Liver (tissue), 9 donors: ENCODE results near the gene HCFC1R1. TPM values are rescaled to one million over a fixed set of nuclear protein-coding genes. Genes with fewer than 3 reads are reported as not detected.

Source experiments
- DNase-seq: peaks from one replicate; pipeline ENCODE4 v3.0.0-alpha.2; 2017; ENCODE audit warnings: low spot score
- H3K27ac ChIP-seq, 2 donors: one replicate each; pipeline ENCODE4 v1.7.0; 2013; ENCODE audit warnings: inconsistent platforms in 2 of 2, low read length in 2 of 2, control low read depth in 1 of 2, low read depth in 1 of 2, mild to moderate bottlenecking in 1 of 2
- H3K27me3 ChIP-seq, 4 donors: one replicate each; pipeline versions ENCODE4 v1.6.1 to v1.7.0; 2013; ENCODE audit warnings: low read length in 3 of 4, inconsistent platforms in 1 of 4, mild to moderate bottlenecking in 1 of 4, moderate library complexity in 1 of 4; ENCODE audit not compliant: control insufficient read depth in 4 of 4, insufficient read depth in 4 of 4
- H3K36me3 ChIP-seq, 4 donors: one replicate each; pipeline versions ENCODE4 v1.6.1 to v1.7.0; 2013; ENCODE audit warnings: low read length in 3 of 4, mild to moderate bottlenecking in 3 of 4, low read depth in 1 of 4, moderate library complexity in 1 of 4; ENCODE audit not compliant: control insufficient read depth in 4 of 4, insufficient read depth in 3 of 4
- H3K4me1 ChIP-seq, 4 donors: one replicate each; pipeline versions ENCODE4 v1.6.1 to v1.7.0; 2013; ENCODE audit warnings: low read length in 3 of 4, mild to moderate bottlenecking in 3 of 4, moderate library complexity in 1 of 4; ENCODE audit not compliant: control insufficient read depth in 4 of 4, insufficient read depth in 4 of 4
- H3K4me3 ChIP-seq, 3 donors: one replicate each; pipeline versions ENCODE4 v1.6.1 to v1.7.0; 2013; ENCODE audit warnings: low read length in 3 of 3, control low read depth in 1 of 3, low read depth in 1 of 3, mild to moderate bottlenecking in 1 of 3
- H3K9ac ChIP-seq, 2 donors: one replicate each; pipeline ENCODE4 v1.7.0; 2013; ENCODE audit warnings: low read length in 2 of 2, mild to moderate bottlenecking in 2 of 2, moderate library complexity in 2 of 2, control low read depth in 1 of 2, low read depth in 1 of 2
- H3K9me3 ChIP-seq, 4 donors: one replicate each; pipeline versions ENCODE4 v1.6.1 to v1.7.0; 2013; ENCODE audit warnings: low read length in 3 of 4; ENCODE audit not compliant: control insufficient read depth in 4 of 4
- ATF3 ChIP-seq: IDR thresholded peaks from 2 replicates; pipeline ENCODE4 v1.6.1; 2016; ENCODE audit warnings: antibody characterized with exemption
- CTCF ChIP-seq: fragments of 150-350 bp; IDR thresholded peaks from 2 replicates; pipeline ENCODE4 v1.5.1; 2017; ENCODE audit warnings: improper control_type of control experiment, low read depth, low read length; ENCODE audit not compliant: missing input control
- EGR1 ChIP-seq, 2 donors: IDR thresholded peaks; 2 replicates each; pipeline ENCODE4 v1.6.1; 2016 to 2018; ENCODE audit warnings: antibody characterized with exemption in 2 of 2, low read depth in 2 of 2
- FOXA2 ChIP-seq: IDR thresholded peaks from 2 replicates; pipeline ENCODE4 v1.6.1; 2016; ENCODE audit warnings: antibody characterized with exemption
- HNF4A ChIP-seq, 2 donors: conservative IDR thresholded peaks; 2 replicates each; pipeline ENCODE4 v1.6.1; 2016; ENCODE audit warnings: antibody characterized with exemption in 2 of 2, mild to moderate bottlenecking in 2 of 2
- HNF4G ChIP-seq: IDR thresholded peaks from 2 replicates; pipeline ENCODE4 v1.6.1; 2016; ENCODE audit warnings: antibody characterized with exemption
- JUND ChIP-seq, 2 donors: IDR thresholded peaks; 2 replicates each; pipeline ENCODE4 v1.6.1; 2016; ENCODE audit warnings: antibody characterized with exemption in 2 of 2
- NR2F2 ChIP-seq: IDR thresholded peaks from 2 replicates; pipeline ENCODE4 v1.6.1; 2016; ENCODE audit warnings: antibody characterized with exemption
- RAD21 ChIP-seq, 2 donors: IDR thresholded peaks; 2 replicates each; pipeline ENCODE4 v1.6.1; 2016; ENCODE audit warnings: antibody characterized with exemption in 2 of 2, mild to moderate bottlenecking in 2 of 2
- REST ChIP-seq: IDR thresholded peaks from 2 replicates; pipeline ENCODE4 v1.6.1; 2016; ENCODE audit warnings: antibody characterized with exemption, mild to moderate bottlenecking
- RXRA ChIP-seq, 2 donors: IDR thresholded peaks; 2 replicates each; pipeline ENCODE4 v1.6.1; 2017 to 2018; ENCODE audit warnings: antibody characterized with exemption in 2 of 2, mild to moderate bottlenecking in 1 of 2
- TAF1 ChIP-seq: conservative IDR thresholded peaks from 2 replicates; pipeline ENCODE4 v1.6.1; 2016; ENCODE audit warnings: antibody characterized with exemption, mild to moderate bottlenecking
- YY1 ChIP-seq: IDR thresholded peaks from 2 replicates; pipeline ENCODE4 v1.6.1; 2016; ENCODE audit warnings: antibody characterized with exemption, mild to moderate bottlenecking
- ZBTB33 ChIP-seq: IDR thresholded peaks from 2 replicates; pipeline ENCODE4 v1.6.1; 2016; ENCODE audit warnings: antibody characterized with exemption
- WGBS: extraction: QIAGEN DNeasy Blood & Tissue Kit; methylation state at CpG from one replicate; pipeline ENCODE4 v1.1.7; 2013; 5-methylcytosine and 5-hydroxymethylcytosine counted together
- polyA plus RNA-seq, 2 donors: library from polyadenylated mRNA; stranded (reverse) in 1 of 2; unstranded in 1 of 2; fragments of 200-250 nt in 1 of 2; fragments of >200 nt in 1 of 2; fragmentation: Nextera tagmentation in 1 of 2; extraction: Ambion mirVana in 1 of 2; gene quantifications; one replicate each; pipeline versions ENCODE4 v1.2.1 to v1.2.3, GENCODE V29; 2013 to 2015
- total RNA-seq, 2 donors: library from RNA; depleted of rRNA; stranded (reverse); fragments of >200 nt; gene quantifications; one replicate each; pipeline ENCODE4 v1.2.3, GENCODE V29; 2014
- TF ChIP-seq, protein P1 (sequence below): IDR thresholded peaks from 2 replicates; pipeline ENCODE4 v1.6.1; 2016; ENCODE audit warnings: antibody characterized with exemption
- donor health status: healthy.
- donor health status: healthy.
- donor health status: healthy.
- donor health status: healthy.
- donor health status: healthy.

Gene HCFC1R1
- total and polyA plus RNA-seq, 4 donors, result 1.4 to 17.6 (median 9.2) TPM

DNA sequence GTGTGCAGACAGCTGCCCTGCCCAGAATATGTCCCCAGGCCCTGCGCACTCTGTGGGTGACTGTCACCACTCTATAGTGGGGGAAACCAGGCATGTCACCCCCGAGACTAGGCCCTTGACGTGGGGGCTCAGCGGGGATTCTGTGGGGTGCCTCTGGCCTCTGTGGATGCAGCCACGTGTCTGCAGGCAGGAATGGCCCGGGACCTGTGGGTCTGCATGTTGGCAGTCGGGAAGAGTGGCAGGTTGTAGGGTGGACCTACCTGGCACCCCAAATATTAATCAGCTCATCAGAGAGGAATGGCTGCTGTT is 42.7 kb upstream of the HCFC1R1 start:
- Histone ChIP-seq H3K9me3 (no peaks in the 10 kb centered on the region), H3K27me3 (no peaks in the 10 kb centered on the region), H3K4me3 (peak overlapping the region; percentile 51 to 89 (median 84)), H3K36me3 (peaks cover 0 to 9% (median 3%) of the 10 kb centered on the region in 4 donors), H3K27ac (peak overlapping the region; percentile 82 to 88), H3K4me1 (peaks cover 0 to 9% (median 5%) of the 10 kb centered on the region in 4 donors), H3K9ac (peak overlapping the region; percentile 30 to 84)
- TF ChIP-seq, protein P1, sequence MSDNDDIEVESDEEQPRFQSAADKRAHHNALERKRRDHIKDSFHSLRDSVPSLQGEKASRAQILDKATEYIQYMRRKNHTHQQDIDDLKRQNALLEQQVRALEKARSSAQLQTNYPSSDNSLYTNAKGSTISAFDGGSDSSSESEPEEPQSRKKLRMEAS, result no peak
- TF ChIP-seq JUND (IDR thresholded peaks at IDR 0.05) (no peak), ATF3 (no peak), CTCF (no peak)
- 87% methylated on average over 7 of the region's 7 CpGs for WGBS
- DNase-seq, result no peak

DNA sequence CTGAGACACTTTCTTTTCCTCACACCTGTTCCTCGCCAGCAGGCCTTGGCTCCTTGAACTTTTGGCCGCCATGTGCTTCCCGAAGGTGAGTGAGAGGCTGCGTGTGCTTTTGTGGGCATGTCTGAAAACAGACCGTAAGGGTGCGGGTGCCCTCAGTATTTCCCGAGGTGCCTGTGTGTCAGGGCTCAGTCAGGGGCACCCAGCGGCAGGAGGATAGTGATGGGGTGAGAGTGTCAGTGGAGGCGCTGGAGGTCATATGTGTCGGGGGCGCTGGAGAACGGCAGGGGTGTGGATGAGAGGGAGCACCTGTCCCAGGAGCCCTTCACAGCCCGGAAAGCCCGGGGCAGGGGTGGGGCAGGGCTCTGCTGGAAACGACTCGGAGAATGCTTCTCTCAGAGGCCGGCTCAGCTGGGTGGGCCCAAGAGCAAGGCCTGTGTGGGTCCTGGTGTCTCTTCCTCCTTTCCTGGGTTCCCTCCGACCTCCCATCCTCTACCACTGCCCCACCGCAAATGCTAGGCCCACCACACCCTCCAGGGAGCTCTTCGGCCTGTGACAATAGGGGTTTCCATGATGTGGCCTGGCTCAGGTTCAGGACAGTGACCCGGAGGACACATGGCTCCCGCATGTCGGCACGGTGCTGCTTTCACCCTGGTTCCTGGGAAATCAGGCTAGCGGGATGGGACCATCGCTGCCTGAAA is 42.1 kb upstream of the HCFC1R1 start:
- Histone ChIP-seq H3K9ac (peak overlapping the region; percentile 84 to 97), H3K36me3 (peaks cover 0 to 9% (median 3%) of the 10 kb centered on the region in 4 donors), H3K27me3 (no peaks in the 10 kb centered on the region), H3K9me3 (no peaks in the 10 kb centered on the region), H3K4me1 (peaks cover 0 to 9% (median 5%) of the 10 kb centered on the region in 4 donors), H3K27ac (peak overlapping the region; percentile 82 to 88), H3K4me3 (peak overlapping the region; percentile 51 to 89 (median 84))
- WGBS, result 48% methylated on average over 26 of the region's 26 CpGs
- no peak for TF ChIP-seq REST
- no peak for TF ChIP-seq EGR1 (IDR thresholded peaks at IDR 0.05; ENCODE audit: low read depth in 2 of 2)
- no peak for TF ChIP-seq CTCF
- TF ChIP-seq NR2F2, result no peak
- no peak for TF ChIP-seq RAD21 (IDR thresholded peaks at IDR 0.05)
- TF ChIP-seq YY1, result no peak
- no peak for TF ChIP-seq FOXA2
- TF ChIP-seq, protein P1, result no peak
- peak; percentile 33 to 56 for TF ChIP-seq RXRA (IDR thresholded peaks at IDR 0.05)
- TF ChIP-seq ZBTB33, result no peak
- TF ChIP-seq HNF4A (conservative IDR thresholded peaks at IDR 0.05), result peak in 1 of 2 donors; percentile 23
- TF ChIP-seq HNF4G, result no peak
- peak; percentile 18 for TF ChIP-seq TAF1
- DNase-seq, result no peak
